Cardiac fibroblast (primary cell): ENCODE data around the gene SPPL2B.
"Not testable (repeated sequence)": the region's sequence is repeated elsewhere in the genome, so short reads cannot be mapped to it uniquely, and the experiment has no call there.

Experiments used
- DNase-seq, 2 donors: peaks; one replicate each; pipeline versions ENCODE4 v3.0.0 to v3.0.0-alpha.2; 2010; ENCODE audit warnings: low read depth in 2 of 2
- H3K4me3 ChIP-seq, 2 donors: replicated peaks in 1 of 2; 1 replicate in 1 of 2; 2 replicates in 1 of 2; pipeline ENCODE4 v1.5.1; 2011; ENCODE audit warnings: low read depth in 2 of 2, low read length in 2 of 2, mild to moderate bottlenecking in 2 of 2, moderate library complexity in 1 of 2
- CTCF ChIP-seq: IDR thresholded peaks from one replicate; pipeline ENCODE4 v1.5.1; 2011; ENCODE audit warnings: low read depth, mild to moderate bottlenecking, low read length, inconsistent platforms

SPPL2B gene

GRCh38 chr19:2343289-2343982, 15.0 kb downstream of the SPPL2B start:
- no peak for DNase-seq
- TF ChIP-seq CTCF, result no peak
- no peak overlapping the region for H3K4me3 ChIP-seq

- no peak for TF ChIP-seq CTCF
- no peak for DNase-seq
- no peak overlapping the region for H3K4me3 ChIP-seq
Measured at GRCh38 chr19:2344381-2344870, 15.9 kb downstream of the SPPL2B start.

GRCh38 chr19:2345076-2345475, 16.6 kb downstream of the SPPL2B start:
- DNase-seq, result no peak
- H3K4me3 ChIP-seq, result no peak overlapping the region
- TF ChIP-seq CTCF, result no peak

GRCh38 chr19:2345794-2346663, 17.5 kb downstream of the SPPL2B start:
- no peak for TF ChIP-seq CTCF
- peak; percentile 21 to 37 for DNase-seq
- H3K4me3 ChIP-seq, result no peak overlapping the region

- H3K4me3 ChIP-seq, DNase-seq: not testable (repeated sequence)
Measured at GRCh38 chr19:2349818-2350217, 21.3 kb downstream of the SPPL2B start.

GRCh38 chr19:2350656-2351055, 22.2 kb downstream of the SPPL2B start:
- no peak for DNase-seq
- H3K4me3 ChIP-seq, result no peak overlapping the region
- no peak for TF ChIP-seq CTCF

- DNase-seq, result no peak
- H3K4me3 ChIP-seq, result no peak overlapping the region
- TF ChIP-seq CTCF, result no peak
Measured at GRCh38 chr19:2351591-2351990, 23.1 kb downstream of the SPPL2B start.
